ENCODE results near the gene DCST1.

DNA sequence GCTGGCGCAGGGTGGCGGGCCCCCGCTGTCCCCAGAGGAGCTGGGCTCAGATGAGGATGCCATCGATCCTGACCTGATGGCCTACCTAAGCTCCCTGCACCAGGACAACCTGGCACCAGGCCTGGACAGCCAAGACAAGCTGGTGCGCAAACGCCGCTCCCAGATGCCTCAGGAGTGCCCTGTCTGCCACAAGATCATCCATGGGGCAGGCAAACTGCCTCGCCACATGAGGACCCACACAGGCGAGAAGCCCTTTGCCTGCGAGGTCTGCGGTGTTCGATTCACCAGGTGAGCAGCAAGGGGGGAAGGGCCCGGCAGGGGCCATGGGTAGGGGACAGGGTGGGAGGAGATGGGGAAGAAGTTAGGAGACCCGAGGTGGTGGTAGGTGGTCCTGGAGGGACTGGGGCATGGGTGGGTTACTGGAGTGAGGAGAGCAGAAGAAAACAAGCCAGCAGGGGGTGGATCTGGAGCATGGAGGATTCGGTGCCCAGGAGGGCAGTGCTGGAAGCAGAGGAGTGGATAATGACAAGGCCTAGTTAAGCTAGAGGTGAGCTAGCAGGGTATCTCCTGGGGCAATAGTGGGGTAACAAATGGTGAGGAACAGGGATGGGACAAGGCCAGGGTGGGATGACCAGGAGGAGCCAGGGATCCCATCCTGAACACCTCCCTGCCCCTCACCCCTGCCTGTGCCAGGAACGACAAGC lies 17.9 kb upstream of the DCST1 start:
- TF ChIP-seq, protein P1, sequence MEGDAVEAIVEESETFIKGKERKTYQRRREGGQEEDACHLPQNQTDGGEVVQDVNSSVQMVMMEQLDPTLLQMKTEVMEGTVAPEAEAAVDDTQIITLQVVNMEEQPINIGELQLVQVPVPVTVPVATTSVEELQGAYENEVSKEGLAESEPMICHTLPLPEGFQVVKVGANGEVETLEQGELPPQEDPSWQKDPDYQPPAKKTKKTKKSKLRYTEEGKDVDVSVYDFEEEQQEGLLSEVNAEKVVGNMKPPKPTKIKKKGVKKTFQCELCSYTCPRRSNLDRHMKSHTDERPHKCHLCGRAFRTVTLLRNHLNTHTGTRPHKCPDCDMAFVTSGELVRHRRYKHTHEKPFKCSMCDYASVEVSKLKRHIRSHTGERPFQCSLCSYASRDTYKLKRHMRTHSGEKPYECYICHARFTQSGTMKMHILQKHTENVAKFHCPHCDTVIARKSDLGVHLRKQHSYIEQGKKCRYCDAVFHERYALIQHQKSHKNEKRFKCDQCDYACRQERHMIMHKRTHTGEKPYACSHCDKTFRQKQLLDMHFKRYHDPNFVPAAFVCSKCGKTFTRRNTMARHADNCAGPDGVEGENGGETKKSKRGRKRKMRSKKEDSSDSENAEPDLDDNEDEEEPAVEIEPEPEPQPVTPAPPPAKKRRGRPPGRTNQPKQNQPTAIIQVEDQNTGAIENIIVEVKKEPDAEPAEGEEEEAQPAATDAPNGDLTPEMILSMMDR (conservative IDR thresholded peaks at IDR 0.05) = no peak
- no peak for TF ChIP-seq ZFX (IDR thresholded peaks at IDR 0.05)

Measured in C4-2B (cell line).